ENCODE data around the gene RAB43.

DNA sequence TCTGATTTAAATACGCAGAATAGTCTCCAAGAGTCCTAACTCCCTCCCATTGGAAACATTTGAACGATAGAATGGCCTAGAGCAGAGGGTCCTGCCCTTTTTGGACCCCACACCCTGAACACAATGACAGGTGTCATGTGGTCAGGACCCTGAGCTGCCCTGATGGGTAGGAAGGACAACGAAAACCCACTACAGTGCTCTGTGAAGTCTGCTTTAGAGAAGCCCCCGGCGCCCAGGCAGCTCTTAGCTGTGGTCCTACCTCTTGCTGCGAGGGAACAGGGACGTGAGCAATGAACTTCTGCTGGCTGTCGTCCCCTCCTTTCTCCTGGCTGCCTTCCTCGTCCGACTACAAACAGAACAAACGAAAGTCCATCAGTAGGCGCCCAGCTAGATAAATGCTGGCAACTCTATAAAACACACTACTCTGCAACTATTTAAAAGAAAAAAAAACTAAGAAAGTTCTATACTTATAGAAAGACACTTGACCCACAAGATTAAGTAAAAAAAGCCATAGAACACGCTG is 8.7 kb upstream of the RAB43 start:
- TF ChIP-seq NRF1 (IDR thresholded peaks at IDR 0.05; ENCODE audit: low read depth, low read length) (no peak), FOXJ3 (CRISPR knock-in tag; IDR thresholded peaks at IDR 0.05) (no peak)
- TF ChIP-seq, protein P1, sequence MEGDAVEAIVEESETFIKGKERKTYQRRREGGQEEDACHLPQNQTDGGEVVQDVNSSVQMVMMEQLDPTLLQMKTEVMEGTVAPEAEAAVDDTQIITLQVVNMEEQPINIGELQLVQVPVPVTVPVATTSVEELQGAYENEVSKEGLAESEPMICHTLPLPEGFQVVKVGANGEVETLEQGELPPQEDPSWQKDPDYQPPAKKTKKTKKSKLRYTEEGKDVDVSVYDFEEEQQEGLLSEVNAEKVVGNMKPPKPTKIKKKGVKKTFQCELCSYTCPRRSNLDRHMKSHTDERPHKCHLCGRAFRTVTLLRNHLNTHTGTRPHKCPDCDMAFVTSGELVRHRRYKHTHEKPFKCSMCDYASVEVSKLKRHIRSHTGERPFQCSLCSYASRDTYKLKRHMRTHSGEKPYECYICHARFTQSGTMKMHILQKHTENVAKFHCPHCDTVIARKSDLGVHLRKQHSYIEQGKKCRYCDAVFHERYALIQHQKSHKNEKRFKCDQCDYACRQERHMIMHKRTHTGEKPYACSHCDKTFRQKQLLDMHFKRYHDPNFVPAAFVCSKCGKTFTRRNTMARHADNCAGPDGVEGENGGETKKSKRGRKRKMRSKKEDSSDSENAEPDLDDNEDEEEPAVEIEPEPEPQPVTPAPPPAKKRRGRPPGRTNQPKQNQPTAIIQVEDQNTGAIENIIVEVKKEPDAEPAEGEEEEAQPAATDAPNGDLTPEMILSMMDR (IDR thresholded peaks at IDR 0.05): no peak
